Amniotic epithelial cell (primary cell): ENCODE results near the gene STRIP1.
A peak's percentile ranks its signal among the peaks of the same experiment; 100 is the strongest.
"Not testable (repeated sequence)": the region's sequence is repeated elsewhere in the genome, so short reads cannot be mapped to it uniquely, and the experiment has no call there.

Source experiments
- DNase-seq: peaks from one replicate; pipeline ENCODE4 v3.0.0-alpha.2; 2010; ENCODE audit warnings: low read depth

The STRIP1 gene

DNA sequence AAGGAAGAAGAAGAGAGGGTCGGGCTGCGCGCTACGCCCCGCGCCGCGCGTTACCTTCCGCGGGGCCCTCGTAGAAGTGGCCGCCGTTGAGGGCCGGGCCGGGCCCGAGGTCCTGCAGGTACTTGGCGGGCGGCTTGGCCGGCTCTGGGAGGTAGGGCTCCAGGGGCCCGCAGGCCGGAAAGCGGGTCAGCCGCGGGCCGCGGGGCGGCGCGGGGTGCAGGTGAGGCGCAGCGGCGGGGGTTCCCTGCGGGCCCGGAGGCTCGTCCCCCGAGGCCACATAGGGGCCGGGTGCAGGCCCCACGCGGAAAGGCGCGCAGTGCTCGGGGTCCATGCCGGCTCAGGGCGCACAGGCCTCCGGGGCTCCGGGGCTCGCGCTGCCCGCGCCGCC lies 35.9 kb downstream of the STRIP1 start:
- no peak for DNase-seq

DNA sequence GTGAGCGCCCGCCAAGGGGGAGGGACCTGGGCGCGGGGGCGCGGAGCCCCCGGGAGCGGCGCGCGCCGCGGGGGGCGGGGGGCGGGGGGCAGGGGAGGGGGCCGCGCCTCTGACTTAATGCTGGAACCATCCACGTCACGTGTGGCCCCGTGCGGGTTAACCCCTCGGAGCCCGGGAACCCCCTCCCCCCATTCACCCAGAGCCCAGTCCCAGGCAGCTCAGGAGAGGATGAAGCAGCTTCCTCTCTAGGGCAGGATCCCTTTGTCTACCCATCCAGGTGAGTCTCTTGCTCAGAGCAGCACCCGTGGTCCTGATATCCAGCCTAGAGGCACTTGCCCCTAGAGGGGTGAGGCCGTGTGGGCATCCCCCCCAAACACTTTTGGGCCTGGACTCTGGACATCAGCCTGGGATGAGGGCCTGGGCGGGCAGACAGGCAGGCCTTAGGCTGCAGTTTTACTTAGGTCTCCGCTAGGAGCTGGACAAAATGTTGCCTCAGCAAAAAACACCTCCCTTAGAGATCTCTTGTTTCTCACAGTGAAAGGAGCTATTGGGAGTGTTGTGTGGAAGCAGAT lies 36.3 kb downstream of the STRIP1 start, which contains the start of gene ALX3:
TSS of gene ALX3 (minus strand) at position 2 of the 572 bp plus-strand sequence. CDS start 60 bp downstream, outside the sequence.
- DNase-seq, result no peak

DNA sequence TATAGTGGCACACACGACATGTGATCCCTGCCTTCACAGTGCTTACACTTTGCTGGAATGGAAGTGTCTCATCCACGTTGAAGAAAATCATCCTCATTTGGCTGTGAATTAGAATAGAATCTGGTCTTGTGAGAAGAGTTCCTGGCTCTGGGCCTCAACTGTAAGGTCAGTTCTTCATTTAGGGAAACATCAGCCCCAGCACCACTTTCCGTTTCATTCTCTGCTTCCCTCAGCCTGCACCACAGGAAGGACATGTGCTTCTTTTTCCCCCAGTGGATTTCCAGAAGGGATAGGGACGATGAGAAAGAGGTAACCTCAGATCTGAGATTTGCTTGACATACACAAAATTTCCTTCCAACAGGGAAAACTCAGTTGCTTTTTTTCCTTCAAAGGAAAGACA lies 39.7 kb downstream of the STRIP1 start:
- no peak for DNase-seq

DNA sequence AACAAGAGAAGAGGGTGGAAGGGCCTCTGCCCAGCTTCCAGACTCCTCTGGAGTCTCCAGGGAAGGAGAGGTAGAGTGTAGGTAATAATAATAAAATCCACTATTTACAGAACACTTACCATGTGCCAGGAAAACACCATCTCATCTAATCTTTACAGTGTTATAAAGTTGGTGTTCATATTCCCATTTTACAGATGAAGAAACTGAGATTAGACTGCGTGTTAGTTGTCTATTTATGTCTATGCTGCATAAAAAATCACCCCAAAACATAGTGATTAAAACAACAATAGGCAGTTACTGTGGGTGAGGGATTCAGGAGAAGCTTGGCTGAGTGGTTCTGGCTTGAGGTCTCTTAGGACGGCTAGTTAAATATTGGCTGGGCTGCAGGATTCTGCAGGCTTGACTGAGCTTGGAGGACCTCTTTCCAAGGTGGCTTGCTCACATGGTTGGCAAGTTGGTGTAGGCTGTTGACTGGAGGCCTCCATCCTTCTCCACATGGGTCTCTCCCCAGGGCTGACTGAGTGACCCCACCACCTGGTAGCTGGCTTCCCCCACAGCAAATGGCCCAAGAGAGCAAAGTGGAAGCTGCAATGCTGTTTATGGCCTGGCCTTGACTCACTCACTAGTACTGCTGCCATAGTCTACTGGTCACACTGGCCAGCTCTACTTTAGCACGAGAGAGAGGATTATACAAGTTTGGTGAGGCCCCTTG lies 42.5 kb downstream of the STRIP1 start:
- no peak for DNase-seq

DNA sequence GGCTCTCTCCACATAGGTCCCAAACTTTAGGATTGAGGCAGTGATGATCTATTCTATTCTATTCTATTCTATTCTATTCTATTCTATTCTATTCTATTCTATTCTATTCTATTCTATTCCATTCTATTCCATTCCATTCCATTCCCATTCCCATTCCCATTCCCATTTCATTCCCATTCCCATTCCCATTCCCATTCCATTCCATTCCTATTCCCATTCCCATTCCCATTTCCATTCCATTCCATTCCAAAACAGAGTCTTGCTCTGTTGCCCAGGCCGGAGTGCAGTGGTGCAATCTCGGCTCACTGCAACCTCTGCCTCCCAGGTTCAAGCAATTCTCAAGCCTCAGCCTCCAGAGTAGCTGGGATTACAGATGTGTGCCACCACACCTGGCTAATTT lies 45.6 kb downstream of the STRIP1 start:
- DNase-seq, result not testable (repeated sequence)

DNA sequence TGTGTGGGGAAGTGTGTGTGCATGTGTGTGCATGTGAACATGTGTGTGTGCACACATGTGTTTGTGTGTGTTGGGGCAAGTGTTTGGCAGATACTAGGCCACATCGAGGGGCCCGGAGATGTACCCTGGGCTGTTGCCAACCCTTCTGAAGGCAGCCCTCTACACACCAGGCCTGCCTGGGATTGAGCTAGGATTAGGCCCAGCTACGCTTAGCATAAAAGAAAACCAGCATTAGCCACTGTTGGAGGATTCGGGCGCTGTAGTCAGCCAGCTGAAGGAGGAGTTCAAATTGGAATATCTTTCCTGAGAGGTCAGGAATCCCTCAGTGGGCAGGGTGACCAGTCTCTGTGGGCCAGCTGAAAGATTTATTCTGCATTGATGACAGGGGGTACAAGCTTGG lies 46.6 kb downstream of the STRIP1 start:
- DNase-seq, result no peak

DNA sequence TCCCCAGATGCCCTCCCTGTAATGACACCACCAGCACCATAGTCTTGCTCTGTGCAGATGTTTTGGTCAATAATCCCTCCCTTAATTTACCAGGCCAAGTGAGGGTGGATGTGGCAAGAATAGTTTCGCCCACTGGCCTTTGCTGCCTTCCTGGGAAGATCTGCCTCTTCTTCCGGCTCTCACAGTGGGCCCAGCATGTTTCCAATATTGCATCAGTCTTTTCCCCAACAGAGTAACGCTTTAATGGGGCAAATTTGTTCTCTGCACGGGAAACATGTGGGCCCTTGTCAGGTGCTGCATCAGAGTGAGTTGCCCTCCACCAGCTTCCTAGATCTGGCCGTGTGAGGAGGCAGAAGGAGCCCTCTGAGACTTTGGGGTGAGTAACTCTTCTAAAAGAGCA lies 48.1 kb downstream of the STRIP1 start:
- DNase-seq, result no peak

DNA sequence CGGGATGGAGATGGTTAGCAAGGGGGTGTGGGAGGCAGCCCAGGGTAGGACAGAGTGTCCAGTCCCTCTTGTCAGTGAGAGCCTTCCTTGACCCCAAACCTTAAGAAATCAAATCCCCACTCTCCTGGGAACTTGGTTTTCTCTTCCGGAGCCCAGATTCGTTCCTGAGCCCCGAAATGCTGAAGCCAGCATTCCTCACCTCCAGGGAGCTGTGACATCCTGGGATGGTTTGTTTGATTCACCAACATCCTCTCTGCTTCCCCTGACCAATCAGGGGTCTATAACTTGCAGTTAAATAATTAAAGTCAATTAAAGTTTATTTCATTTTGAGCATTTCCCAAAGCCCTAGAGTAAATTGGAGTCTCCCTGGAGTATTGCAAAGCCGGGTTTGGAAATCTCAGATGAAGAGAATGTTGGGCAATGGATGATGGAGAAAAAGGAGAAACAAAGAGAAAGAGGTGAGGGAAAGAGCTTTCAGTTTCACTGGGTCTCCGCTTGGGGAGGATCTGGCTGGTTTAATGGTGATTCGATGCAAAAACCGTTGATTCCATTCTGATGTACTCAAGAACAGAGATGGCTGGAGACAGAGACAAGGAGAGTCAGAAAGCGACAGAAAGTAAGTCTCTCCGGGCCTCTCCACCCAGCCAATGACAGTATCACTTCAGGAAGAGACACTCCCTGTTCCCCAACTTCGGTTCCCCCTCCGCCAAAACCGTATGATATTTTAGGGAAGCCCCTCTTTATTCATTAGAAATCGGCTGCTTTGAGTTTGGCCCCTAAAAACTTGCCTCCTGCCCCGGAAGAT lies 48.8 kb downstream of the STRIP1 start:
- no peak for DNase-seq

DNA sequence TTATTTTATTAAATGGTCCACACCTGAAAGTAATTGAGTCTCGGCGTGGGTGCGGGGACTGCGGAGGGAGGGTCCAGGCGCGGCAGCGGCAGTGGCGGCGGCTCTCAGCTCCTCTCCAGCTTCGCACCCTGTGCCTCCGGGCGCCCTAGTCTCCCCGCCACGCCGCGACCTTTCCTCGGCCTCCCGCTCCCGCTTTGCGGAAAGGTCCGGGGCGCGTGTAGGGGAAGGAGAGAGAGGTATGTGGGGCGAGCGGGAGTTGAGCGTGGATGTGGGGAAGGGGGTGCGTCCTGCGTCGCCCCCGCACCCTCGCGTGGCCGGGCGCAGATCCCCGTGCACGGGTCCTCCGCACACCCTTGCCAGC lies 49.4 kb downstream of the STRIP1 start:
- DNase-seq, result no peak

DNA sequence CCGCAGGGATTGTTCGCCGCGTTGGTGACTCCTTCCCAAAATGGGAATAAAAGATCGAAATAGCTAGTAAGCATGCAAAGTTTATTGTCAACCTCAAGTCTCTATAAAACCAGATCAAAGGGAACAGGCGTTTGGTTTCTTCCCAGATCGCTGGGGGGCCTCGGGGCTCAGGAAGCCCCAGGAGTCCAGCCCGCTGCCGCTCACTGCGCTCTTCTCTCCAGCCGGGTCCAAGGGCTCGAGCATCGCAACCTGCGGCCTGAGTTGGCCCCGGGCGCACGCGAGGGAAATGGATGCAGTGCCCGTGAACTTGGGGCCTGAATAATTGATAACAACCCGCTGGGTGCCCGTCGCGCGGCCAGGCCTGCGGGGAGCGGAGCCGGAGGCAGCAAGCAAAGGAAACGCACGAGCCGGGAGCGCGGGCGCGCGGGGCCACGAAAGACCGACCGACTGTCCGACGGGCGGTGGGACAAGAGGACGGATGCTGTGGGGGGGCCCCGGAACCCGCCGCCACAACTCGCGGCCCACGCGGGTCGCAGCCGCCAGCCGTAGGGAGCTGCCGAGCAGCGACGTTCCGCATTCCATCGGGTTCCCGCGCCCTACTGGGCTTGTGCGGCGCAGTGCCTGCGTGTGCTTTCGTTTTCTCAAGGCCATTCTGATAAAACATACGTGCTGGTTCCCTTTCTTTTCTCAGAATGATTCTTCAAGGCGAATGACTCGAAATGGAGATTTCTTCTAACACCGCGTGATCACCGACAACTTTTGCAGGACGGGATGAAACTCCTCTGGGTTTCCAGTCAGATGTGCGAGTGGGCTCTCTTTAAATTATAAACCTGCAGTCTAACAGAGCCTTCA lies 50.0 kb downstream of the STRIP1 start:
- peak; percentile 48 for DNase-seq

DNA sequence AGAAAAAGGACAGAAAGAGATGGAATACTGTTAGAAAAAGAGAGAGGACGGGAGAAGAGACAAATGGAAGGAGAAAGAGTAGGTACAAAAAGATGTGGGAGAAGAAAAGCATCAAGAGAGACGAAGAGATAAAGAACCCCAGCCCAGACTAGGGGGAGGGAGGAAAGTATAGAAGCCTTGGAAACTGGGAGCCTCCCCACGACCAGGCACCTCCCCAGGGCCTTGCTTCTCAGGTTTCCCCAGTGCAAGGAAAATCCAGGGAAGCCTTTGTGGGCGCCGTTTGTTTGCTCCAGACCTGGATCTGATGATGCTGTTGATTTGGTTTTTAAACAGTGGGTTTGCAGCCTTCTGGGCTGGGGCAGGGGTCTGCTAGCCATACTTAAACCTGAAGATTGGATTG lies 51.2 kb downstream of the STRIP1 start:
- DNase-seq, result no peak

DNA sequence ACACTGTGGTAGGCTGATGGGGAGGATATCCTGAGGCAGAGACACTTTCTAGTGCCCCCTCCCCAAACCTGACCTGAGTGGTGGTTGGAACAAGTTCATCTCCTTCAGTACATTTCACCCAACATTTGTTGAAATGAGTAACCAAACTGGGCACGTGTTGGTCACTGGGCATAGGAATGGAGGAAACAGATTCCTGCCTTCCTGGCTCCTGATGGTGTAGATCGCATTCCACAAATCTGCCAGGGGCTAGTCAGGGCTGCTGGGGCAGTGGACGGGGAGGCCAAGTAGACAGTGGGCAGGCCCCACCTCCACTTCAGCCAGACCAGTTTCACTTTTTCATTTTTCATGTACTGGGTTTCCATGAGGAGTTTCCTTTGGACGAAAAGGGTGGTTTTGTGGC lies 52.5 kb downstream of the STRIP1 start:
- DNase-seq, result no peak

DNA sequence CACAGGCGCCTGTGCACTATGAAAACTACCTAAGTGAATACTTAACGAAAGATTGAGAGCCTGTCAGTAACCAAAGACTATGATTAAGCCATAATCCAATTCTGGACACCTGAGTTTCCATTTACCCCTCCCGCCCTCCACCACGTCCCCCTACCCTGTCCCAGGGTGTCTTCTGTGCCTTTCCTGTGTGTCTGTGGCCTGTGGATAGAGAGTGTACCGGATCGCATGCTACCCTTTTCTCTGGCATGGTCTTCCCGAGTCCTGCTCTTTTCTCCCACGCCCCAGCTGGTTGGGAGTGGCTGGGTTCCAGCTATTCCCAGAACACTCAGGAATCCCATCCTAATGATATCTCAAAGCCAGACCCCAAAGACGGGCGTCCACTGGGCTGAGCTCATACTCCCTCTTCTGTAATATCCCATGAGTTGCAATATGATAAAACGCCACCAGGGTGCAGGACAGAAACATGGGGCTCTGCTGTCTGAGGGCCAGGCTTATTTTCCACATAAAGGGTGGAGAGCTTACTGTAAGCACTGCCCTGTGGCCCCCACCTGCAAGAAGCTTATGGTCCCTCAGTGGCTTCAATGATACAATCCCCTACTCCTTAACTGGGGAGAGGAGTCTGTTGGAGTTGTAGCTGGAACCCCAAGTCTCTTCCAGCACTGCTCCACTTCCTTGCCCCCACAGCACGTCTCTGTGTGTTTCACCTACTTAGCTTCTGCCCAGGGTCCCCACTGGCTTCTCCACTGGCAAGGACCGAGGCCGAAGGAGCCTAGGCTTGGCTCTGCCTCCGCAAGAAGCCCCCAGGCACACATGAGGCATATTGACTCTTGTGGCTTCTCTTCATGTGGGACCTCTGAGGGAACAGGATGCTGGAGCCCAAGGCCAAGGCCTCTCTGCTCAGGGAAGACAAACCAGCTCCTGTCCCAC lies 53.7 kb downstream of the STRIP1 start:
- DNase-seq, result peak; percentile 47

DNA sequence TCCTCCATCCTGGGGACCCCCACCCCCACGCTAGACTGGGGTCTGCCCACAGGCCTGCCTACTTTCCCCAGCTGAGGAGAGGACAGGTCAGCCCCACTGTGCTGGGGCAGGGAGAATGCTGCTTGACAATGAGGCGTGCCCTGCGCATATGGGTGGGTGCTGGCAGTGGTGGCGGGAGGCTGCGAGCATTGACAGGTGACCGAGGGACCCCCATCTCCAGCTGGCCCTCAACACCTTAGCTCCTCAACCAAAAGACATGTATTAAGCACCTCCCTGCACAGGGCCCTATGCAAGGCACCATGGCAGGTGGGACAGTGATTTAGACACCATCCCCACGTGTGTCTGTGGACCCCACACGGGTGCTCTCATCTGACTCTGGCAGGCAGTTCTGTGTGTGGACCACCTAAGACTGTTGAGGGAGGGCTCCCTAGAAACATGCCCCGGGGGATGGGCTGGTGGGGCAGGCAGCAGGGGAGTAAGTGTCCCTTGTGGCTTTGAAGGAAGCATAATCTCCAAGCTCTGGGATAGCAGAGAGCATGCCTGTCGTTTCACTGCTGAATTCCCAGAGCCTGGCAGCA lies 54.4 kb downstream of the STRIP1 start:
- no peak for DNase-seq

DNA sequence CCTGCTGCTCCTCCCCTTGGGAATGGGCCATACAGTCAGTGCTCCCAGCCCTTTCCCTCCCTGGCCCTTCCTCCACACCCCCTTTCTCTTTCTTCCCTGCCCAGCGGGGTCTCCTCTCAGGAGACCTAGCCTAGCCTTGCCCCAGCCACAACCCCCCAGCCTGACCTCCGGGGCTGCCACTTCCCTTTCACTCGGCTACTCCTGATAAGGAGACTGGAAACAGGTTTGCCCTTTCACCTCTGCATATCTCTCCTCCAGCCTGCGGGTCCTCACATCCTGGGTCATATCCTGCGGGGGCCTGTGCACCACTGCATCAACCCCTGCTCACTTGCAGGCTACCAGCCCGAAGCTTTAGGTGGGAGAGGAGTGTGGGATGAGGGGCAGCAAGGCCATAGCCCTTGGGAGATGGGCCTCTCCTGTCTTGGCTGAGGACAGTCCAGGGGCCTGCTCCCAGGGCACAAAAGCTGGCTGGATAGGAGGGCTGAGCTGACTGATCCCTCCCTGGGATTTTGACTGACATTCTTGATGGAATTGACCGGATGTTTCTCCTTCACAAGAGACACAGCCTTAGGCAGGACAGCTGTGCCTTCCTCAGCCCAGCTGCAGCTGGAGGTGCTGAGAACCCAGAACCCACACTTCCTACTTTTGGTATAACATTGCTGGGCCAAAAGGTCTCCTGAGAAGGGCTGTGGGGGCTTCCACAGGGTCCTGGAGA lies 55.3 kb downstream of the STRIP1 start:
- DNase-seq, result no peak

DNA sequence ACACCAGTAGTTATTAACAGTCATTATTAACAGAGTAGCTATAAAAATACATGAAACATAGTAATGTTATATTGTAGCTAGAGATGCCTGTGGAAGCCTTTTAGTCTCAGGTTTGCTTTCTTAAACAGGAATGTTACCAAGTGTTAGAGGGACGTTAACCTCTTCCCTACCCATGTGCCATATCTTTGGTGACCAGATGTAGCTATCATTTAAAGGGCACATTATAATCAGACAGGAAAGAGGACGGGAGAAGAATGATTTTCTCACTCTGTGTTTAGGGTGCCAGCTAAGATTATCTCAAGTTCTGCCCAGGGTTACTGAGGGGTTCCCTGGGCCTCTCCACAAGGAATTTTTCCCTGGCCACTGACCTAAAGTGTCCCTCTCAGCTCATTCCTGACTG lies 57.0 kb downstream of the STRIP1 start:
- DNase-seq, result no peak

DNA sequence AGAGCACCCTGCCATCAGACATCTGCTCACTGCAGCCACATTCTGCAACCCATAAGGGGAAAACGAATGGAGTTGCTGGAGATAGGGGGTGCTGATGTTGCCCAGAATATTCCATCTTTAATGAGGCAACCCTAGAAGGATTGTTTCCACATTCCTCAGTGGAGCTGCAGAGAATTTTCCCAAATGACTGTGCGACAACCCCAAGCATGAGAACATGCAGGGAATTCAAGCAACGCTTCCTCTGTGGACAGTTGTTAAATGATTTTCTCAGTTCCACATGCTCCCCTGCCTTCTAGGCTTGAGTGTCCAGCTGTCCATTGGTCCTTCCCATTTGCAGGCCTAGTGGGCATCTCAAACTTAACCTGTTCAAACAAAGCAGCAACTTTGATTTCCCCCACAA lies 57.4 kb downstream of the STRIP1 start:
- DNase-seq, result no peak

DNA sequence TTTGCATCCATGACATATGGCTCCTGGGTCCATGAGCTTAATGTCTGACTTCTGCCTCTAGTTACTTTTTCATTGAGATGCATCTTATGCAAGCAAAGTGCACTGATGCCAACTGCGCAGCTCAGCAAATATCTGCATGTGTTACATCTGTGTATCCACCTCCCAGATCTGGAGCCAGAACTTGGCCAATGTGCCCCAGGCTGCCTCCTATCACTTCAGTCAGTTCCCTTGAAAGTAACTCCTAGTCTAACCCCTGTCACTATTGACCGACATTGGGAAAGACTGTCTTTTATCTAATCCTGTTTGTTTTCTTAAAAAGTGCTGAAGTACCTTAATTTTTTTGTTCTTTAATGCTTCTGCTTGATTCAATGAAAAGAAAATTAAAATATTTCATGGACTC lies 58.6 kb downstream of the STRIP1 start:
- DNase-seq, result no peak

DNA sequence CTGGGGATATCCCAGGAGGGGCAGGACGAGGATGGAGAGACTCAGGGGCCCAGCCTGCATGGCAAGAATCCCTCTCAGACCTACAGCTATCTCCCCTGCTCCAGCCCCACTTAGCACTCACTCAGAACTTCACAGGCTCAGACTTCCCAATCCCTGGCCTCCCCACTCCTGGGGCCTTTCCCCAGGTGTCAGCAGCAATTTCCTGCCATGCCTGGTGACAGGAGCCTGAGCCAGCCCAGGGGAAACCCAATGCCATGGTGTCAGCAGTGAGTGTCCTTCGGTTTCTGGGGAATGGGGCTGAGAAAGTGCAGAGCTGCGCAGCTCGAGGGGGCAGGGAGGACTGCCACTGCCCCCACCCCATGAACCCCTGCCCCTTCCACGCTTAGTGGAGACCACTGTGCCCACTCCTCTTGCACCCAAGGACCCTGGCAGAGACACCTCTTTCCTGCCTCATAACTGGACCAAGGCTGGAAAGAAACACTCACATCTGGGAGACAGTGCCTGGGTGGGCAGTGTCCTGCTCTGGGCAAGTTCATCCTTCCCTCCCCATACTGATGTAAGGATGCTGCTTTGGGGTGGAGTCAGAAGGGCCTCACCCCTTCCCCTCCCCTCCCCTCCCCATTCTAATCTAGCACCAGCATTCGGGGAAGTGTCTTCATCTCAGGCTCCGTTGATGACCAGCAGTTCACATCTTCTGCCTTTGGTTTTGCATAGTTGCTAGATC lies 60.7 kb downstream of the STRIP1 start:
- no peak for DNase-seq
